ENCODE measurements around the gene LRCH3. TPM values are rescaled to one million over a fixed set of nuclear protein-coding genes. Genes with fewer than 3 reads are reported as not detected.
A peak's percentile ranks its signal among the peaks of the same experiment; 100 is the strongest.

The LRCH3 gene
- total RNA-seq, 1 experiment from 2014 or later = 75.8 TPM

GRCh38 chr3:197794115-197794514, 3.1 kb downstream of the LRCH3 start:
- TF ChIP-seq POLR2AphosphoS5 (IDR thresholded peaks at IDR 0.05; ENCODE audit: low read depth, low read length) (no peak), CTCF (IDR thresholded peaks at IDR 0.05) (no peak), SIN3A (IDR thresholded peaks at IDR 0.05; ENCODE audit: borderline replicate concordance, insufficient read depth, low read depth, low read length) (no peak), TCF7L2 (IDR thresholded peaks at IDR 0.05; ENCODE audit: low read depth, low read length) (no peak)
- TF ChIP-seq, protein P1, sequence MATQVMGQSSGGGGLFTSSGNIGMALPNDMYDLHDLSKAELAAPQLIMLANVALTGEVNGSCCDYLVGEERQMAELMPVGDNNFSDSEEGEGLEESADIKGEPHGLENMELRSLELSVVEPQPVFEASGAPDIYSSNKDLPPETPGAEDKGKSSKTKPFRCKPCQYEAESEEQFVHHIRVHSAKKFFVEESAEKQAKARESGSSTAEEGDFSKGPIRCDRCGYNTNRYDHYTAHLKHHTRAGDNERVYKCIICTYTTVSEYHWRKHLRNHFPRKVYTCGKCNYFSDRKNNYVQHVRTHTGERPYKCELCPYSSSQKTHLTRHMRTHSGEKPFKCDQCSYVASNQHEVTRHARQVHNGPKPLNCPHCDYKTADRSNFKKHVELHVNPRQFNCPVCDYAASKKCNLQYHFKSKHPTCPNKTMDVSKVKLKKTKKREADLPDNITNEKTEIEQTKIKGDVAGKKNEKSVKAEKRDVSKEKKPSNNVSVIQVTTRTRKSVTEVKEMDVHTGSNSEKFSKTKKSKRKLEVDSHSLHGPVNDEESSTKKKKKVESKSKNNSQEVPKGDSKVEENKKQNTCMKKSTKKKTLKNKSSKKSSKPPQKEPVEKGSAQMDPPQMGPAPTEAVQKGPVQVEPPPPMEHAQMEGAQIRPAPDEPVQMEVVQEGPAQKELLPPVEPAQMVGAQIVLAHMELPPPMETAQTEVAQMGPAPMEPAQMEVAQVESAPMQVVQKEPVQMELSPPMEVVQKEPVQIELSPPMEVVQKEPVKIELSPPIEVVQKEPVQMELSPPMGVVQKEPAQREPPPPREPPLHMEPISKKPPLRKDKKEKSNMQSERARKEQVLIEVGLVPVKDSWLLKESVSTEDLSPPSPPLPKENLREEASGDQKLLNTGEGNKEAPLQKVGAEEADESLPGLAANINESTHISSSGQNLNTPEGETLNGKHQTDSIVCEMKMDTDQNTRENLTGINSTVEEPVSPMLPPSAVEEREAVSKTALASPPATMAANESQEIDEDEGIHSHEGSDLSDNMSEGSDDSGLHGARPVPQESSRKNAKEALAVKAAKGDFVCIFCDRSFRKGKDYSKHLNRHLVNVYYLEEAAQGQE (IDR thresholded peaks at IDR 0.05; ENCODE audit: insufficient read depth in 1 of 2, low read depth in 2 of 2, low read length in 1 of 2) = no peak
- ChIA-PET POLR2A (no interaction called here), CTCF (no interaction called here)
- BruUV-seq (replicated peaks) = no TSS peak
- intact Hi-C loops (cut with micrococcal nuclease; ENCODE audit: unreplicated experiment) (no loop called here), in situ Hi-C loops (cut with HindIII; ENCODE audit: low pct_unique_long_range_greater_than_20kb, low sequenced_read_pairs) (no loop called here)
- no peak overlapping the region for H3K4me3 ChIP-seq (ENCODE audit: low read depth in 2 of 2, low read length in 2 of 2)
- peaks cover 18% of the 10 kb centered on the region; the same call in 1 of the 2 replicates for H3K4me1 ChIP-seq (ENCODE audit: control insufficient read depth, insufficient read depth, low read length)
- ATAC-seq = no peak
- H3K27ac ChIP-seq (ENCODE audit: low read length) = no peak overlapping the region
- no peaks in the 10 kb centered on the region for H3K9me3 ChIP-seq (ENCODE audit: control insufficient read depth, insufficient read depth, low read depth, low read length)
- H3K27me3 ChIP-seq (ENCODE audit: control insufficient read depth, insufficient read depth, low read length) = no peaks in the 10 kb centered on the region
- no peak for DNase-seq (ENCODE audit: low read depth, low spot score)
- H3K36me3 ChIP-seq (ENCODE audit: control insufficient read depth, insufficient read depth, low read length) = no peaks in the 10 kb centered on the region

- no peak for DNase-seq (ENCODE audit: low read depth, low spot score)
- in situ Hi-C loops (cut with HindIII; ENCODE audit: low pct_unique_long_range_greater_than_20kb, low sequenced_read_pairs) = no loop called here
Observed at GRCh38 chr3:197795200-197795599, 4.1 kb downstream of the LRCH3 start.

DNA sequence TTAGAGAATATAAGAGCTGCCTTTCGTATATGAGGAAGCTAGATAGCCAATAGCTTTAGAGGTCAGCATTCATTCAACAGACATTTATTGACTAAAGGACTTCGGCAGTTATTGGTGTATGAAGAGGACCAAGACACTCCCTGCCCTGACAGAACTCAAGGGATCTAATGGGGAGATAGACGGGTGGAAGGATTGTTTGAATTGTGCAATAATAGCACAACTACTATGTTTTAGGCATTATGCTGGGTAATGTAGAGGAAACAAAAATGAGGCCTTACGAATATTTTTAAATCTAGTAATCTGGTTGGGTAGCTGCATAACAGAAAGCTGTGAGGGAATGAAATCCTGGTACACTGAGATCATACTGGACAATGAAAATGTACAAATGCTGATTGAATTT, 5.0 kb downstream of the LRCH3 start:
- Histone ChIP-seq H3K36me3 (ENCODE audit: control insufficient read depth, insufficient read depth, low read length) (no peaks in the 10 kb centered on the region), H3K9me3 (ENCODE audit: control insufficient read depth, insufficient read depth, low read depth, low read length) (no peaks in the 10 kb centered on the region), H3K27ac (ENCODE audit: low read length) (no peak overlapping the region), H3K4me3 (ENCODE audit: low read depth in 2 of 2, low read length in 2 of 2) (no peak overlapping the region), H3K4me1 (ENCODE audit: control insufficient read depth, insufficient read depth, low read length) (peaks cover 18% of the 10 kb centered on the region; the same call in 1 of the 2 replicates), H3K27me3 (ENCODE audit: control insufficient read depth, insufficient read depth, low read length) (no peaks in the 10 kb centered on the region)
- intact Hi-C loops (cut with micrococcal nuclease; ENCODE audit: unreplicated experiment) (no loop called here), in situ Hi-C loops (cut with HindIII; ENCODE audit: low pct_unique_long_range_greater_than_20kb, low sequenced_read_pairs) (no loop called here)
- DNase-seq (ENCODE audit: low read depth, low spot score) (no peak), ATAC-seq (no peak)
- ChIA-PET CTCF (no interaction called here), POLR2A (interaction anchor here (0.7 kb wide), 1 partner anchor 9 kb away, joined by 9 read pairs; no protein-coding TSS in a partner anchor)
- BruUV-seq (replicated peaks) = TSS peak; percentile 10
- TF ChIP-seq SIN3A (IDR thresholded peaks at IDR 0.05; ENCODE audit: borderline replicate concordance, insufficient read depth, low read depth, low read length) = no peak
- no peak for TF ChIP-seq POLR2AphosphoS5 (IDR thresholded peaks at IDR 0.05; ENCODE audit: low read depth, low read length)
- TF ChIP-seq TCF7L2 (IDR thresholded peaks at IDR 0.05; ENCODE audit: low read depth, low read length) = no peak
- TF ChIP-seq, protein P1 (IDR thresholded peaks at IDR 0.05; ENCODE audit: insufficient read depth in 1 of 2, low read depth in 2 of 2, low read length in 1 of 2) = no peak
- no peak for TF ChIP-seq CTCF (IDR thresholded peaks at IDR 0.05)

More at GRCh38 chr3:197795200-197795599, 4.1 kb downstream of the LRCH3 start:
- POLR2A ChIA-PET = interaction anchor here (0.7 kb wide), 1 partner anchor 8 kb away, joined by 9 read pairs; no protein-coding TSS in a partner anchor
- Histone ChIP-seq H3K4me3 (ENCODE audit: low read depth in 2 of 2, low read length in 2 of 2) (no peak overlapping the region), H3K36me3 (ENCODE audit: control insufficient read depth, insufficient read depth, low read length) (no peaks in the 10 kb centered on the region), H3K9me3 (ENCODE audit: control insufficient read depth, insufficient read depth, low read depth, low read length) (no peaks in the 10 kb centered on the region), H3K4me1 (ENCODE audit: control insufficient read depth, insufficient read depth, low read length) (peaks cover 18% of the 10 kb centered on the region; the same call in 1 of the 2 replicates), H3K27me3 (ENCODE audit: control insufficient read depth, insufficient read depth, low read length) (no peaks in the 10 kb centered on the region), H3K27ac (ENCODE audit: low read length) (no peak overlapping the region)
- TF ChIP-seq TCF7L2 (IDR thresholded peaks at IDR 0.05; ENCODE audit: low read depth, low read length) (no peak), POLR2AphosphoS5 (IDR thresholded peaks at IDR 0.05; ENCODE audit: low read depth, low read length) (no peak)
- TSS peak; percentile 50 for BruUV-seq (replicated peaks)
- intact Hi-C loops (cut with micrococcal nuclease; ENCODE audit: unreplicated experiment) = no loop called here
- no peak for ATAC-seq
- CTCF ChIA-PET = no interaction called here
